Measurements from ENCODE around the gene OR52E2.

OR52E2 gene

GRCh38 chr11:5013012-5013411 lies 46.4 kb downstream of the OR52E2 start:
- no peak for DNase-seq (ENCODE audit: low read depth in 2 of 2)

GRCh38 chr11:5011254-5011653 lies 48.2 kb downstream of the OR52E2 start:
- DNase-seq (ENCODE audit: low read depth in 2 of 2): no peak
